Subcutaneous abdominal adipose tissue (tissue), 5 donors: Measurements from ENCODE around the gene ANKZF1.

Experiments used
- H3K27ac ChIP-seq: one replicate; pipeline ENCODE4 v1.7.0; 2013; ENCODE audit warnings: low read depth, mild to moderate bottlenecking, inconsistent platforms, low read length, moderate library complexity
- H3K27me3 ChIP-seq, 5 donors: one replicate each; pipeline ENCODE4 v1.7.0; 2013; ENCODE audit warnings: low read length in 5 of 5, inconsistent platforms in 1 of 5; ENCODE audit not compliant: control insufficient read depth in 5 of 5, insufficient read depth in 4 of 5
- H3K36me3 ChIP-seq, 5 donors: one replicate each; pipeline ENCODE4 v1.7.0; 2013; ENCODE audit warnings: low read length in 5 of 5; ENCODE audit not compliant: control insufficient read depth in 5 of 5, insufficient read depth in 5 of 5
- H3K4me1 ChIP-seq, 5 donors: one replicate each; pipeline ENCODE4 v1.7.0; 2013; ENCODE audit warnings: low read length in 5 of 5, mild to moderate bottlenecking in 3 of 5, moderate library complexity in 1 of 5; ENCODE audit not compliant: control insufficient read depth in 5 of 5, insufficient read depth in 5 of 5
- H3K4me3 ChIP-seq, 5 donors: one replicate each; pipeline ENCODE4 v1.7.0; 2013; ENCODE audit warnings: low read length in 5 of 5, low read depth in 1 of 5
- H3K9ac ChIP-seq, 5 donors: one replicate each; pipeline ENCODE4 v1.7.0; 2013; ENCODE audit warnings: low read length in 5 of 5, mild to moderate bottlenecking in 4 of 5, moderate library complexity in 3 of 5
- H3K9me3 ChIP-seq, 5 donors: one replicate each; pipeline ENCODE4 v1.7.0; 2013; ENCODE audit warnings: low read length in 5 of 5; ENCODE audit not compliant: control insufficient read depth in 5 of 5
- donor health status: healthy.
- donor health status: healthy.
- donor health status: healthy.
- donor health status: healthy.
- donor health status: healthy.

The ANKZF1 gene, protein sequence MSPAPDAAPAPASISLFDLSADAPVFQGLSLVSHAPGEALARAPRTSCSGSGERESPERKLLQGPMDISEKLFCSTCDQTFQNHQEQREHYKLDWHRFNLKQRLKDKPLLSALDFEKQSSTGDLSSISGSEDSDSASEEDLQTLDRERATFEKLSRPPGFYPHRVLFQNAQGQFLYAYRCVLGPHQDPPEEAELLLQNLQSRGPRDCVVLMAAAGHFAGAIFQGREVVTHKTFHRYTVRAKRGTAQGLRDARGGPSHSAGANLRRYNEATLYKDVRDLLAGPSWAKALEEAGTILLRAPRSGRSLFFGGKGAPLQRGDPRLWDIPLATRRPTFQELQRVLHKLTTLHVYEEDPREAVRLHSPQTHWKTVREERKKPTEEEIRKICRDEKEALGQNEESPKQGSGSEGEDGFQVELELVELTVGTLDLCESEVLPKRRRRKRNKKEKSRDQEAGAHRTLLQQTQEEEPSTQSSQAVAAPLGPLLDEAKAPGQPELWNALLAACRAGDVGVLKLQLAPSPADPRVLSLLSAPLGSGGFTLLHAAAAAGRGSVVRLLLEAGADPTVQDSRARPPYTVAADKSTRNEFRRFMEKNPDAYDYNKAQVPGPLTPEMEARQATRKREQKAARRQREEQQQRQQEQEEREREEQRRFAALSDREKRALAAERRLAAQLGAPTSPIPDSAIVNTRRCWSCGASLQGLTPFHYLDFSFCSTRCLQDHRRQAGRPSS

DNA sequence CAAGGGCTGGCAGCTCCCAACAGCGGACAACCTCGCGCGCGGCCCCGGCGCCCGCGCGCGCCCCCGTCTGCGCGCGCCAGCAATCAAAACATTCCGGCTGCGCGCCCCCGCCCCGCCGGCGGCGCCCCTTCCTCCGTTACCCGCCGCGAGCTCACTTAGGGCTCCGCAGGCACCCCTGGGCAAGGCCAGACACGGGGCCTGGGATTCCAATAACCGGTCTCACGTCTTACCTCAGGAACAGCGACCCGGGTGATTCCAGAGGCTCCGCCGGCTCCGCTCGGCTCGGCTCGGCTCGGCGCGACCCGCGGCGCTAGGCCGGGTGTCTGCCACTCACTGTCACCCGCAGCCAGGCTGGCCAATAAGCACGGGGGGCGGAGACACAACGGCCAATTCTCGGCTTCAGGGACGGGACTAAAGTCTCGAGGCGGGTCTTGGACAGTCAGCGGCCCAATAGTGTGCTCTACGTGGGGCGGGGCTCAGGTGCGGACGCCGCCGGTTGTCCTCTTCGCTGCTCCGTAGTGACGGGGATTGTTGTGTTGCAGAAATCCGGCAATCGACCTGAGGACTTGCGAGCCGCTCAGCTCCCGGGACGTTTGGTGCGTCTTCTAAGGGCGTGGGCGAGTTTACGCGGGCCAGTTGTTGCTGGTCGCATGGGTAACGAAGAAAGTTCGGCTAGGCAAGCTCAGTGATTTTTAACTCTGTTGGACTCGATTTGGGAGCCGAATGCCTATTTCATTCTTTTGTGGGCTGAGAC is at the start of gene ANKZF1, which contains the start of gene ATG9A:
Gene ANKZF1, plus strand, starts transcription at position 502 of the 754 bp plus-strand sequence. CDS start 452 bp downstream, outside the sequence.
Gene ATG9A, minus strand, starts transcription at position 332 of the 754 bp plus-strand sequence. CDS start 1,612 bp downstream, outside the sequence.
- H3K4me1 ChIP-seq = peaks cover 5 to 40% (median 27%) of the 10 kb centered on the region in 5 donors
- no peaks in the 10 kb centered on the region for H3K27me3 ChIP-seq
- H3K36me3 ChIP-seq = peaks cover 17 to 53% (median 45%) of the 10 kb centered on the region in 5 donors
- H3K9ac ChIP-seq = peak within 1 kb of the TSS; percentile 80 to 98 (median 91)
- H3K27ac ChIP-seq = peak within 1 kb of the TSS; percentile 89
- H3K9me3 ChIP-seq = no peaks in the 10 kb centered on the region
- H3K4me3 ChIP-seq = peak within 1 kb of the TSS; percentile 76 to 98 (median 83)

DNA sequence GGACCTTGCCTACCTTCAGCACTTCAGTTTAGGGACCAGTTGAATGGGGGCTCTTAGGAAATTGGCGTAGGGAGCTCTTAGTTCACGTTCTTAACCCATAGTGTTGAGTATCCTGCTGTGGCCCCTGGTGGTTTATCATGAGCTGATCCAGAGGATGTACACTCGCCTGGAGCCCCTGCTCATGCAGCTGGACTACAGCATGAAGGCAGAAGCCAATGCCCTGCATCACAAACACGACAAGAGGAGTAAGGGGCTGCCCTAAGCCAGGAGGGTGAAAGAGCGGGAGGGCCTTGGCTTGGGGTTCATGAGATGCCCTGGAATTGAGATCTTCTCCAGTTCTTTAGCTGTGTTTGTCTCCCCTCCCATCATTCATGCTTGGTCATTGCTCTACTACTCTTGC is 48.6 kb upstream of the ANKZF1 start:
- H3K27ac ChIP-seq = no peak overlapping the region
- no peak overlapping the region for H3K9ac ChIP-seq
- no peak overlapping the region for H3K4me3 ChIP-seq
- H3K9me3 ChIP-seq = no peaks in the 10 kb centered on the region
- no peaks in the 10 kb centered on the region for H3K27me3 ChIP-seq
- H3K4me1 ChIP-seq = peaks cover 2 to 36% (median 32%) of the 10 kb centered on the region in 5 donors
- H3K36me3 ChIP-seq = peaks cover 12 to 58% (median 54%) of the 10 kb centered on the region in 5 donors

DNA sequence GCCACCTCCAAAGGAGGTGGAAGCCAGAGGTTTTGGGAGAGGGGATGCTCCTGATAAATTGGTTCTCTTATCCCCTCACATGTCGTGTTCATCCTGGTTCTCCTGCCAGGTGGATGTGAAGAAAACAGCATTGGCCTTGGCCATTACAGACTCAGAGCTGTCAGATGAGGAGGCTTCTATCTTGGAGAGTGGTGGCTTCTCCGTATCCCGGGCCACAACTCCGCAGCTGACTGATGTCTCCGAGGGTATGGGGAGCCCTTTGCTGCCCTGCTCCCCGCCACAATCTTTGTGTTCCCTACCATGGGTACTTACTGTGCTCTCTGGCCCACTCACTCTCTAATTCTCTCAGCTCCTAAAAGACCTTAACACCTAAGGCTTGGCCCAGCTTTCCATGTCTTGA is 48.1 kb upstream of the ANKZF1 start:
- H3K36me3 ChIP-seq = peaks cover 12 to 58% (median 54%) of the 10 kb centered on the region in 5 donors
- H3K4me3 ChIP-seq = no peak overlapping the region
- H3K9me3 ChIP-seq = no peaks in the 10 kb centered on the region
- H3K27me3 ChIP-seq = no peaks in the 10 kb centered on the region
- peaks cover 2 to 32% (median 26%) of the 10 kb centered on the region in 5 donors for H3K4me1 ChIP-seq
- no peak overlapping the region for H3K27ac ChIP-seq
- H3K9ac ChIP-seq = no peak overlapping the region

DNA sequence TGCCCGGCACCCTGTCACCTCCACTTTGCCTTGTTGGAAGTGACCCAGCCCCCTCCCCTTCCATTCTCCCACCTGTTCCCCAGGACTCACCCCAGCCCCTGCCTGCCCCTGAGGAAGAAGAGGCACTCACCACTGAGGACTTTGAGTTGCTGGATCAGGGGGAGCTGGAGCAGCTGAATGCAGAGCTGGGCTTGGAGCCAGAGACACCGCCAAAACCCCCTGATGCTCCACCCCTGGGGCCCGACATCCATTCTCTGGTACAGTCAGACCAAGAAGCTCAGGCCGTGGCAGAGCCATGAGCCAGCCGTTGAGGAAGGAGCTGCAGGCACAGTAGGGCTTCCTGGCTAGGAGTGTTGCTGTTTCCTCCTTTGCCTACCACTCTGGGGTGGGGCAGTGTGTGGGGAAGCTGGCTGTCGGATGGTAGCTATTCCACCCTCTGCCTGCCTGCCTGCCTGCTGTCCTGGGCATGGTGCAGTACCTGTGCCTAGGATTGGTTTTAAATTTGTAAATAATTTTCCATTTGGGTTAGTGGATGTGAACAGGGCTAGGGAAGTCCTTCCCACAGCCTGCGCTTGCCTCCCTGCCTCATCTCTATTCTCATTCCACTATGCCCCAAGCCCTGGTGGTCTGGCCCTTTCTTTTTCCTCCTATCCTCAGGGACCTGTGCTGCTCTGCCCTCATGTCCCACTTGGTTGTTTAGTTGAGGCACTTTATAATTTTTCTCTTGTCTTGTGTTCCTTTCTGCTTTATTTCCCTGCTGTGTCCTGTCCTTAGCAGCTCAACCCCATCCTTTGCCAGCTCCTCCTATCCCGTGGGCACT is 47.1 kb upstream of the ANKZF1 start:
- Histone ChIP-seq H3K36me3 (peaks cover 12 to 58% (median 54%) of the 10 kb centered on the region in 5 donors), H3K9ac (peak overlapping the region in 2 of 5 donors; percentile 11 to 35), H3K27ac (no peak overlapping the region), H3K4me3 (no peak overlapping the region), H3K4me1 (peaks cover under 1 to 25% (median 17%) of the 10 kb centered on the region in 5 donors), H3K9me3 (no peaks in the 10 kb centered on the region), H3K27me3 (no peaks in the 10 kb centered on the region)

DNA sequence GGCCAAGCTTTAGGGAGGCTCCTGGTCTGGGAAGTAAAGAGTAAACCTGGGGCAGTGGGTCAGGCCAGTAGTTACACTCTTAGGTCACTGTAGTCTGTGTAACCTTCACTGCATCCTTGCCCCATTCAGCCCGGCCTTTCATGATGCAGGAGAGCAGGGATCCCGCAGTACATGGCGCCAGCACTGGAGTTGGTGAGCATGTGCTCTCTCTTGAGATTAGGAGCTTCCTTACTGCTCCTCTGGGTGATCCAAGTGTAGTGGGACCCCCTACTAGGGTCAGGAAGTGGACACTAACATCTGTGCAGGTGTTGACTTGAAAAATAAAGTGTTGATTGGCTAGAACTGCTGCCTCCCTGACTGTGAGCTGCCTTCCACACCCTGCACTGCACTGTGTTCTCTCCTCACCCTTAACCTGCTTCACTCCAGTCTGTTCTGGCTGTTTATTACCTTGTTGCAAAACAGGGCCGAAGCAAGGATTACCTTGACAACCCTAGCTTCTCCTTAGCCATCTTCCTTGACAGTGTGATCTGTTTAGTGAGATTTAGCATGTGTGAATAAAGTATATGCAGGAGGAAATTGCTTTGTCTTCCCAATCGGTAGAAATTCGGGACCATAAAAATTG is 46.3 kb upstream of the ANKZF1 start:
- H3K36me3 ChIP-seq = peaks cover 12 to 58% (median 54%) of the 10 kb centered on the region in 5 donors
- H3K4me1 ChIP-seq = peaks cover 0 to 24% (median 13%) of the 10 kb centered on the region in 5 donors
- no peaks in the 10 kb centered on the region for H3K27me3 ChIP-seq
- no peak overlapping the region for H3K9ac ChIP-seq
- H3K9me3 ChIP-seq = no peaks in the 10 kb centered on the region
- H3K4me3 ChIP-seq = no peak overlapping the region
- no peak overlapping the region for H3K27ac ChIP-seq

DNA sequence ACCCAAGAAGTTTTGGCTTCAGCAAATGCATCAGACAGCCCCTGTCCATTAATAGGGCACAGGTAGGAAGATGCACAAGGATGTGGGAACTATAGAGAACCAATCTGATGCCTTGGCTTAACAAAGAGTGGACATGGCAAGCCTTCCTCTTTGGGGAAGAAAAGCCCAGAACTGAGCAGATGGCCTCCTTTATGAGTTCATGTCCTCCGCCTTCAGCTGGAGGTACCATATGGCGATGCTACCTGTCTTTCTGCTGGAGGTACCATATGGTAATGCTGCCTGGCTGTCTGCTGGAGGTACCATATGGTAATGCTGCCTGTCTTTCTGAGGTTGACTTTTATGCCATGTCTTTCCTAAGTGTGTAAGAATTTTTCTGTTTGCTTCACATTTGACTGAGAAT is 45.5 kb upstream of the ANKZF1 start:
- Histone ChIP-seq H3K27me3 (no peaks in the 10 kb centered on the region), H3K27ac (no peak overlapping the region), H3K9ac (no peak overlapping the region), H3K4me1 (peaks cover 0 to 18% (median 6%) of the 10 kb centered on the region in 5 donors), H3K4me3 (no peak overlapping the region), H3K36me3 (peaks cover 12 to 58% (median 54%) of the 10 kb centered on the region in 5 donors), H3K9me3 (no peaks in the 10 kb centered on the region)

DNA sequence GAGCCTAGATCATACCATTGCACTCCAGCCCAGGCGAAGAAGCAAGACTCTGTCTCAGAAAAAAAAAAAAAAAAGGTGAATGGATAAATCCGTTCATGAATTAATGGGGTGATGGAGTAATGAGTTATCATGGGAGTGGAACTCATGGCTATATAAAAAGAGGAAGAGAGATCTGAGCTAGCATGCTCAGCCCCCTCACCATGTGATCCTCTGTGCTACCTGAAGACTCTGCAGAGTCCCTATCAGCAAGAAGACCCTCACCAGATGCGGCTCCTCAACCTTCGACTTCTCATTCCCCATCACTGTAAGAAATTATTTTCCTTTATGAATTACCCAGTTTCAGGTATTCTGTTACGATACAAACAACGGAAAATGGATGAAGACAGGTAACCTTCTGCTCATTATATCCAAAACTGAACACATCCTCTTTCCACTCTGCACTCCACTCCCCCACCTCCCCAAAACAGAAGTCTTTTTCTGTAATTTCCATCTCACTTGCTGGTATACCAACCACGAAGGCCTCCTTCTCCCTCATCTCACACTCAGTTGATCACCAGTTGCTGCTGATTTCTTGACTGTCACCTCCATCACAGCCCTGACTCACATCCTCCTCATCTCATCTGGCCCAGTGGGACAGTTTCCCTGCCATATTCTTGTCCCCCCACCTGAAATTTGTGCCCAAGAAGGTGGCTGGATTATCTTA is 42.7 kb upstream of the ANKZF1 start:
- Histone ChIP-seq H3K36me3 (peaks cover 12 to 33% (median 30%) of the 10 kb centered on the region in 5 donors), H3K9me3 (no peaks in the 10 kb centered on the region), H3K9ac (no peak overlapping the region), H3K27me3 (no peaks in the 10 kb centered on the region), H3K4me3 (no peak overlapping the region), H3K27ac (no peak overlapping the region), H3K4me1 (peaks cover 0 to 10% (median 0%) of the 10 kb centered on the region in 5 donors)

DNA sequence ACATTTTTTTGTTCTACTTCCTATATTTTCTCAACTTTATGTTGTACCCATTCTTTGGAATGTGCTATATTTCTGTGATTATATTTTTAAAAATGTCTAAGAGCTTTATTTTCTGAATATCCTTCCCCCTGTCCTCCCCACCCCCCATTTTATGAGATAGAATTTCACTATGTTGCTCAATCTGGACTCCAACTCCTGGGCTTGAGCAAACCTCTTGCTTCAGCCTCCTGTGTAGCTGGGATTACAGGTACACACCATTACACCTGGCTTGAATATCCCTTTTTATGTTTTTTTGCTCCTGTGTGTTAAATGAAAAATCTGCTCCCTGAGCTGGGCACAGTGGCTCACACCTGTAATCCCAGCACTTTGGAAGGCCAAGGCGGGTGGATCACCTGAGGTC is 32.2 kb upstream of the ANKZF1 start:
- H3K27ac ChIP-seq = no peak overlapping the region
- H3K9me3 ChIP-seq = no peaks in the 10 kb centered on the region
- H3K9ac ChIP-seq = no peak overlapping the region
- peaks cover 0 to 12% (median 7%) of the 10 kb centered on the region in 5 donors for H3K4me1 ChIP-seq
- H3K4me3 ChIP-seq = no peak overlapping the region
- H3K36me3 ChIP-seq = no peaks in the 10 kb centered on the region
- peaks cover 0 to 3% (median 0%) of the 10 kb centered on the region in 5 donors for H3K27me3 ChIP-seq
